ENCODE results near the gene CAMKV.
"Not testable (repeated sequence)": the region's sequence is repeated elsewhere in the genome, so short reads cannot be mapped to it uniquely, and the experiment has no call there.

The CAMKV gene

GRCh38 chr3:49869525-49870126 lies at the start of gene CAMKV:
TSS of gene CAMKV (minus strand) at chr3:49869906. CDS start at chr3:49862388, 7,518 bp downstream.
- peaks cover 14 to 17% of the 10 kb centered on the region in 2 donors for H3K4me1 ChIP-seq (ENCODE audit: control insufficient read depth in 2 of 2, insufficient read depth in 2 of 2, low read length in 2 of 2)
- H3K9me3 ChIP-seq (ENCODE audit: control insufficient read depth in 2 of 2, low read length in 2 of 2), result no peaks in the 10 kb centered on the region
- H3K4me3 ChIP-seq (ENCODE audit: low read length in 2 of 2), result peak within 1 kb of the TSS; percentile 20 to 39
- no peak within 1 kb of the TSS for H3K27ac ChIP-seq (ENCODE audit: low read depth in 2 of 2, low read length in 2 of 2)
- peak within 1 kb of the TSS in 1 of 2 donors; percentile 2 for H3K9ac ChIP-seq (ENCODE audit: low read depth in 1 of 2, low read length in 2 of 2)
- no peaks in the 10 kb centered on the region for H3K36me3 ChIP-seq (ENCODE audit: control insufficient read depth in 2 of 2, insufficient read depth in 2 of 2, low read length in 2 of 2)
- H3K27me3 ChIP-seq (ENCODE audit: control insufficient read depth in 2 of 2, insufficient read depth in 2 of 2, low read length in 2 of 2), result peaks cover 17 to 32% of the 10 kb centered on the region in 2 donors

- not testable (repeated sequence) for H3K27ac ChIP-seq (ENCODE audit: low read depth in 2 of 2, low read length in 2 of 2); H3K9ac ChIP-seq (ENCODE audit: low read depth in 1 of 2, low read length in 2 of 2); H3K9me3 ChIP-seq (ENCODE audit: control insufficient read depth in 2 of 2, low read length in 2 of 2); H3K27me3 ChIP-seq (ENCODE audit: control insufficient read depth in 2 of 2, insufficient read depth in 2 of 2, low read length in 2 of 2); H3K36me3 ChIP-seq (ENCODE audit: control insufficient read depth in 2 of 2, insufficient read depth in 2 of 2, low read length in 2 of 2); H3K4me1 ChIP-seq (ENCODE audit: control insufficient read depth in 2 of 2, insufficient read depth in 2 of 2, low read length in 2 of 2); H3K4me3 ChIP-seq (ENCODE audit: low read length in 2 of 2)
Measured at GRCh38 chr3:49917806-49918590, 48.3 kb upstream of the CAMKV start.

- no peaks in the 10 kb centered on the region for H3K27me3 ChIP-seq (ENCODE audit: control insufficient read depth in 2 of 2, insufficient read depth in 2 of 2, low read length in 2 of 2)
- H3K36me3 ChIP-seq (ENCODE audit: control insufficient read depth in 2 of 2, insufficient read depth in 2 of 2, low read length in 2 of 2), result peaks cover 0 to 7% of the 10 kb centered on the region in 2 donors
- no peaks in the 10 kb centered on the region for H3K9me3 ChIP-seq (ENCODE audit: control insufficient read depth in 2 of 2, low read length in 2 of 2)
- H3K4me1 ChIP-seq (ENCODE audit: control insufficient read depth in 2 of 2, insufficient read depth in 2 of 2, low read length in 2 of 2), result peaks cover 0 to 2% of the 10 kb centered on the region in 2 donors
- no peak overlapping the region for H3K9ac ChIP-seq (ENCODE audit: low read depth in 1 of 2, low read length in 2 of 2)
- no peak overlapping the region for H3K4me3 ChIP-seq (ENCODE audit: low read length in 2 of 2)
- H3K27ac ChIP-seq (ENCODE audit: low read depth in 2 of 2, low read length in 2 of 2), result no peak overlapping the region
Measured at GRCh38 chr3:49916686-49917085, 47.0 kb upstream of the CAMKV start.

DNA sequence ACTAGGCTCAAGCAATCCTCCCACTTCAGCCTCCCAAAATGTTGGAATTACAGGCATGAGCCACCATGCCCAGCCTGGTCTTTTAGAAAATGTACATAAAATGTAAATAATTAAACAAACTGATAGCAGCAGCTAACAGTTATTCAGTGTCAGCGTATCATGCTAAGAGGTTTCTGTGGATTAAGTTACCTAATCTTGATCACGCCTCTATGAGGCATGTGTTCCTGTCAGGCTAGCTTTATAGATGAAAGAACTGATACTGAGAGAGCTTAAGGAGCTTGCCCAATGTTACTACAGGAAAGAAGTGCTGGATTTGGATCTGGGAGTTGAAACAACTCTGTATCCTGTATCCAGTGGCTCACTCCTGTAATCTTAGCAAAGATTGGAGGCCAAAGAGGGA lies 45.2 kb upstream of the CAMKV start:
- Histone ChIP-seq H3K27ac (ENCODE audit: low read depth in 2 of 2, low read length in 2 of 2) (no peak overlapping the region), H3K9ac (ENCODE audit: low read depth in 1 of 2, low read length in 2 of 2) (no peak overlapping the region), H3K4me3 (ENCODE audit: low read length in 2 of 2) (no peak overlapping the region), H3K9me3 (ENCODE audit: control insufficient read depth in 2 of 2, low read length in 2 of 2) (no peaks in the 10 kb centered on the region), H3K27me3 (ENCODE audit: control insufficient read depth in 2 of 2, insufficient read depth in 2 of 2, low read length in 2 of 2) (no peaks in the 10 kb centered on the region), H3K4me1 (ENCODE audit: control insufficient read depth in 2 of 2, insufficient read depth in 2 of 2, low read length in 2 of 2) (peaks cover 0 to 2% of the 10 kb centered on the region in 2 donors), H3K36me3 (ENCODE audit: control insufficient read depth in 2 of 2, insufficient read depth in 2 of 2, low read length in 2 of 2) (peaks cover 3 to 14% of the 10 kb centered on the region in 2 donors)

DNA sequence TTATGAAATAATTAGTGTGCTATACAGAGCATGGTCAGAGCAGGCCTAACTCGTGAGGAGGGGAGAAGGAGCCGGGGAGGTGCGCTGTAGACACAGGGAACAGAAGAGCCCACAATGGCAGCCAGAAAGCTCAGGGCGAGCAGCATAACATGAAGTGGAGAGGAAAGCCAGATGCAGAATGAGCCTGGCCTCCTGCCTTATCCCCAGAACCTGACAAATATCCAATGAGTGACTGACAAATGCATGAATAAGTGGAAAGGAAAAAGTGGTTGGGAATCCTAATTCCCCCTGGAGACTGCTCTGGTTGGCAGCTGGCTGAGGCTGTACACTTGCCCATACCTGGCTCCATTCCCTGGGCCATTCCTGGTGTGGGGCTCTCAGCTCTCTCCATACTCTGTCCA lies 43.2 kb upstream of the CAMKV start:
- Histone ChIP-seq H3K9me3 (ENCODE audit: control insufficient read depth in 2 of 2, low read length in 2 of 2) (no peaks in the 10 kb centered on the region), H3K36me3 (ENCODE audit: control insufficient read depth in 2 of 2, insufficient read depth in 2 of 2, low read length in 2 of 2) (peaks cover 5 to 14% of the 10 kb centered on the region in 2 donors)

DNA sequence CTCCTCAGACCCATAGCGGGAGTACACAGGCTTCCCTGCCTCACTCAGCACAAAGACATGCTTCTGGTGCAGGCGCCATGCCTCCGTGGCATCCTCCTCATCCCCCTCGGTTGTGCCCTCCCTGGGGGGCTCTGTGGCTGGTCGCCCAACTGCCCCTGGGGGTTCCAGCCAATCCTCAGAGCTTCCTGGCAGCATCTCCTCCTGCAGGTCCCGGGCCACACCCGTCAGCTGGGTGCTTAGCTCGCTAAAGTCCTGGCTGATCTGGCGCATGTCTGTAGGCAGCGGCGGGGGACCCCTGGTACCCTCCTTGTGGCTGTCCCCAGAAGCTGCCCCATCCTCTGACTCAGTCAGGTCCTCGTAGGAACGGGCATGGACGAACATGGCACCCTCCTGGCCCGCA lies 41.9 kb upstream of the CAMKV start:
- no peak overlapping the region for H3K4me3 ChIP-seq (ENCODE audit: low read length in 2 of 2)
- peaks cover 5 to 14% of the 10 kb centered on the region in 2 donors for H3K36me3 ChIP-seq (ENCODE audit: control insufficient read depth in 2 of 2, insufficient read depth in 2 of 2, low read length in 2 of 2)
- H3K9ac ChIP-seq (ENCODE audit: low read depth in 1 of 2, low read length in 2 of 2), result no peak overlapping the region
- peaks cover 2 to 4% of the 10 kb centered on the region in 2 donors for H3K4me1 ChIP-seq (ENCODE audit: control insufficient read depth in 2 of 2, insufficient read depth in 2 of 2, low read length in 2 of 2)
- no peaks in the 10 kb centered on the region for H3K27me3 ChIP-seq (ENCODE audit: control insufficient read depth in 2 of 2, insufficient read depth in 2 of 2, low read length in 2 of 2)
- H3K9me3 ChIP-seq (ENCODE audit: control insufficient read depth in 2 of 2, low read length in 2 of 2), result no peaks in the 10 kb centered on the region
- no peak overlapping the region for H3K27ac ChIP-seq (ENCODE audit: low read depth in 2 of 2, low read length in 2 of 2)

More for the DNA sequence above, 43.2 kb upstream of the CAMKV start:
- peaks cover 0 to 2% of the 10 kb centered on the region in 2 donors for H3K4me1 ChIP-seq (ENCODE audit: control insufficient read depth in 2 of 2, insufficient read depth in 2 of 2, low read length in 2 of 2)
- H3K9ac ChIP-seq (ENCODE audit: low read depth in 1 of 2, low read length in 2 of 2), result no peak overlapping the region
- no peak overlapping the region for H3K4me3 ChIP-seq (ENCODE audit: low read length in 2 of 2)
- no peaks in the 10 kb centered on the region for H3K27me3 ChIP-seq (ENCODE audit: control insufficient read depth in 2 of 2, insufficient read depth in 2 of 2, low read length in 2 of 2)
- H3K27ac ChIP-seq (ENCODE audit: low read depth in 2 of 2, low read length in 2 of 2), result no peak overlapping the region

GRCh38 chr3:49911124-49911420 lies 41.4 kb upstream of the CAMKV start:
- Histone ChIP-seq H3K4me3 (ENCODE audit: low read length in 2 of 2) (no peak overlapping the region), H3K9ac (ENCODE audit: low read depth in 1 of 2, low read length in 2 of 2) (no peak overlapping the region), H3K4me1 (ENCODE audit: control insufficient read depth in 2 of 2, insufficient read depth in 2 of 2, low read length in 2 of 2) (peaks cover 7 to 10% of the 10 kb centered on the region in 2 donors), H3K9me3 (ENCODE audit: control insufficient read depth in 2 of 2, low read length in 2 of 2) (no peaks in the 10 kb centered on the region), H3K27me3 (ENCODE audit: control insufficient read depth in 2 of 2, insufficient read depth in 2 of 2, low read length in 2 of 2) (no peaks in the 10 kb centered on the region), H3K27ac (ENCODE audit: low read depth in 2 of 2, low read length in 2 of 2) (no peak overlapping the region), H3K36me3 (ENCODE audit: control insufficient read depth in 2 of 2, insufficient read depth in 2 of 2, low read length in 2 of 2) (peaks cover 5 to 14% of the 10 kb centered on the region in 2 donors)

DNA sequence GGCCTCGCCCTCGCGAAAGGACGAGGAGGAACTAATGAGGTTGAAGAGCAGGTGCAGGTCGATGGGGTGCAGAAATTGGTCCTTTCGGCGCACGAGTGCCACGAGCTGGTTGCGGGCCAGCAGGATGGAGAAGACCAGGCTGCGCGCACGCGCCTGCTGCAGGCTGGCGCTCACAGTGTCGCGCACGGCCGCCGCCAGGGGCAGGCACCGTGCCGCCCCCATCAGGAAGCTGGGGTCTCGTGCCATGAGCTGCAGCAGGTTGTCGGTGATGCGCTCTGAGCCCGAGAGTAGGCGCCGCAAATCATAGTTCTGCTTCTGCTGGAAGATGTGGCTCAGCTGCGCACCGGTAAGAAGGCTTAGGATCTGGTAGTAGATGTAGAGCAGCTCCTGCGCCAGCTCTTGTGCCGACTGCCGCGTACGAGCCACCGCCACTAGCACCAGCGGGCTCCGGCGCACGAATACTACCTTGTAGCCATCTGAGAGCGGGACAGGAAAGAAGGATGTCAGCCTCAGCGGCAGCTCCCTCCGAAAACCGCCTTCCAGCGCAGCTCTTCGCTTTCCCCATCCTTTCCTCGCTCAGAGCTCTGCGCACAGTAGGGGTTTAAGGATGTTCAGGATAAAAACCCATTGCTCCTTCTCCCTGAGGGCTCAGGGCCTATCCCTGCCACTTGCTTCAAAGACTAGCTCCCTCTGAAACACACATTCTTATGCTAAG lies 40.9 kb upstream of the CAMKV start:
- Histone ChIP-seq H3K9me3 (ENCODE audit: control insufficient read depth in 2 of 2, low read length in 2 of 2) (no peaks in the 10 kb centered on the region), H3K4me3 (ENCODE audit: low read length in 2 of 2) (no peak overlapping the region), H3K27me3 (ENCODE audit: control insufficient read depth in 2 of 2, insufficient read depth in 2 of 2, low read length in 2 of 2) (no peaks in the 10 kb centered on the region), H3K4me1 (ENCODE audit: control insufficient read depth in 2 of 2, insufficient read depth in 2 of 2, low read length in 2 of 2) (peaks cover 12 to 14% of the 10 kb centered on the region in 2 donors), H3K9ac (ENCODE audit: low read depth in 1 of 2, low read length in 2 of 2) (no peak overlapping the region), H3K36me3 (ENCODE audit: control insufficient read depth in 2 of 2, insufficient read depth in 2 of 2, low read length in 2 of 2) (peaks cover 5 to 14% of the 10 kb centered on the region in 2 donors), H3K27ac (ENCODE audit: low read depth in 2 of 2, low read length in 2 of 2) (no peak overlapping the region)

DNA sequence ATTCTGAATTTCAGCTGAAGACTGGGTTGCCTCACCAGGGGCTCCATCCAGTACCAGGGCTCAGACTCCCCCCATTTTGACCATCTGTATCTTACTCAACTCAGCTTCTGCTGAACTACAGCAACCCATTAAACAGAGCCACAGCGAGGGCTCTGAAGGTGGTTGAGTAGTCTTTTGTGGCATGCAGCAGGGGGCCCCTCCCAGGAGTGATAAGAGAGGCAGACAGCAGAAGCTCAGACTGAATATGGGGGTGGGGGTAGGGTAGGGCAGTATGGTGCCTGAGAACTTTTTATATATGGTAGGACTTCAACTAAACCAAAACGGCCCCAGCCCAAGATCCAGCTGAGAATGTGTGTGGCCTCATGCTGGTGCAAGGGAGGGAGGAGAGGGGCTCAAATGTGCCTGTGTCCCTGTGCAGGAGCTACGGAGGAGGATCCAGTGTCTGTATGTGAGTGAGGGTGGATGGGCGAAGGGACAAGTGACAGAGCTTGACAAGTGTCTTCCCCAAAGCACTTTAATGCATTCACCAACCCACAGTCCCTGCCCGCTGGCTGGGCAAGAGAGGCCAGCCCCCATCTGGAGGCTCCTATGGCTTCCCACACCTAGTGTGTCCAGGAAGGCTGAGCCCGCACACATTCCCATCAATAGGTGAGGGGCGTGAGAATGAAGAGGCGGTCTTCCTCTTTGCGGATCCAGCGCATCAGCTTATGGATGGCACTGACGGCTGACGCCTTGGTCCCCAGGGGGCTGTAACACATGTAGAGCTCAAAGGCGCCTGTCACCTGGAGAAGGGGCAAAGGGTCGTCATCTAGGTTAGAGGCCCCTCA lies 38.9 kb upstream of the CAMKV start:
- H3K27ac ChIP-seq (ENCODE audit: low read depth in 2 of 2, low read length in 2 of 2), result no peak overlapping the region
- no peaks in the 10 kb centered on the region for H3K27me3 ChIP-seq (ENCODE audit: control insufficient read depth in 2 of 2, insufficient read depth in 2 of 2, low read length in 2 of 2)
- H3K4me1 ChIP-seq (ENCODE audit: control insufficient read depth in 2 of 2, insufficient read depth in 2 of 2, low read length in 2 of 2), result peaks cover 23 to 24% of the 10 kb centered on the region in 2 donors
- no peak overlapping the region for H3K4me3 ChIP-seq (ENCODE audit: low read length in 2 of 2)
- peaks cover 5 to 14% of the 10 kb centered on the region in 2 donors for H3K36me3 ChIP-seq (ENCODE audit: control insufficient read depth in 2 of 2, insufficient read depth in 2 of 2, low read length in 2 of 2)
- no peak overlapping the region for H3K9ac ChIP-seq (ENCODE audit: low read depth in 1 of 2, low read length in 2 of 2)
- no peaks in the 10 kb centered on the region for H3K9me3 ChIP-seq (ENCODE audit: control insufficient read depth in 2 of 2, low read length in 2 of 2)
